IPS-15b (cell line): Measurements from ENCODE around the gene JAG2.

Source experiments
- H3K27me3 ChIP-seq: one replicate; pipeline ENCODE4 v1.6.1; 2013; ENCODE audit warnings: low read length; ENCODE audit not compliant: control insufficient read depth, insufficient read depth
- H3K36me3 ChIP-seq: one replicate; pipeline ENCODE4 v1.6.1; 2013; ENCODE audit warnings: low read length; ENCODE audit not compliant: control insufficient read depth, insufficient read depth
- H3K4me1 ChIP-seq: one replicate; pipeline ENCODE4 v1.6.1; 2013; ENCODE audit warnings: mild to moderate bottlenecking, low read length; ENCODE audit not compliant: control insufficient read depth, insufficient read depth
- H3K4me3 ChIP-seq: one replicate; pipeline ENCODE4 v1.5.1; 2013; ENCODE audit warnings: low read depth, low read length
- H3K9ac ChIP-seq: one replicate; pipeline ENCODE4 v1.6.1; 2013; ENCODE audit warnings: low read depth, mild to moderate bottlenecking, low read length
- H3K9me3 ChIP-seq: one replicate; pipeline ENCODE4 v1.6.1; 2013; ENCODE audit warnings: mild to moderate bottlenecking, low read length; ENCODE audit not compliant: control insufficient read depth, insufficient read depth

Gene JAG2

GRCh38 chr14:105105158-105105557 is 63.4 kb downstream of the JAG2 start:
- no peak overlapping the region for H3K4me3 ChIP-seq
- no peaks in the 10 kb centered on the region for H3K4me1 ChIP-seq
- H3K27me3 ChIP-seq, result peaks cover 2% of the 10 kb centered on the region
- H3K9ac ChIP-seq, result no peak overlapping the region
- H3K9me3 ChIP-seq, result peaks cover 5% of the 10 kb centered on the region
- H3K36me3 ChIP-seq, result no peaks in the 10 kb centered on the region

DNA sequence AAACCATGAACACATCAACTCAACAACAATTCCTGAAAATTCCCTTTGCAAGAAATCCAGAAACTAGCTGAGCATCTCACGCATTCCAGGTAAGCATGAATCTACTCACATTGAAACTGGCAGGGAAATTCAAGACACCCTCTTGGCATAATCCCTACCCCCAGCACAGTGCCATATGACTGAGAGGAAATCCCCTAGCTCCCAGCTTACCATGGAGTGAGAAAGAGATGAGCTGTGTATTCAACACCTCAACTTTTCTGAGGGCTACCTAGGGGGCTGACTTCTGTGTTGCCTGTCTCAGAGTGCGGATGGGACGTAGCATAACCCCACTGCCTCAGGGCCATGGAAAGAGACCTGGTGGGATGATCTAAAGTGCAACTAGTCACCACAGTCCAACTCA is 65.7 kb downstream of the JAG2 start:
- H3K36me3 ChIP-seq, result no peaks in the 10 kb centered on the region
- H3K4me1 ChIP-seq, result no peaks in the 10 kb centered on the region
- H3K4me3 ChIP-seq, result no peak overlapping the region
- peaks cover 2% of the 10 kb centered on the region for H3K27me3 ChIP-seq
- peaks cover 5% of the 10 kb centered on the region for H3K9me3 ChIP-seq
- no peak overlapping the region for H3K9ac ChIP-seq

DNA sequence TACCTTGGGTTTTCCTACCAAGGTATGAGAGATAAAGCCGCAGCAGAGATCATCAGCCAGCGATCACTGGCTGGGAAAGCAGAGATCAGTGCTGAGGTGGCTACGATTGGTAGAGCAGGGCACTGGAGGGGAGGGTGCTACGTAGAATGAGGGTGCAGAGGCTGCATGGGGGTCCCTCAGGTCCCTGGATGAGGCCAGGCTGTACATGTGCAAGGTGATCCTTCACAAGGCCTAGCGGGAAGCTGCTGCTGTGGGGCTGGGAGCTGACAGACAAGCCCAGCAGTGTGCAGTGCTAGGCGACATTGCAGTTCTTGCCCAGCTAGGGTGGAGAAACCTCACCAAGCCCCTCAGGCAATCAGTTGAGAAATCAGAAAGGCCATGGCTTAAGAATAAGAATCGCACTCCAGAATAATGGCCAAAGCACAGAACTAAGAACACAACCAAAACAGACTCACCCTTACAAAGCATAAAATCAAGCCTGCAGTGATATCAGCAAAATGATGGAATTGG is 66.2 kb downstream of the JAG2 start:
- Histone ChIP-seq H3K36me3 (no peaks in the 10 kb centered on the region), H3K9ac (no peak overlapping the region), H3K27me3 (peaks cover 2% of the 10 kb centered on the region), H3K4me1 (no peaks in the 10 kb centered on the region), H3K9me3 (peaks cover 5% of the 10 kb centered on the region), H3K4me3 (no peak overlapping the region)

DNA sequence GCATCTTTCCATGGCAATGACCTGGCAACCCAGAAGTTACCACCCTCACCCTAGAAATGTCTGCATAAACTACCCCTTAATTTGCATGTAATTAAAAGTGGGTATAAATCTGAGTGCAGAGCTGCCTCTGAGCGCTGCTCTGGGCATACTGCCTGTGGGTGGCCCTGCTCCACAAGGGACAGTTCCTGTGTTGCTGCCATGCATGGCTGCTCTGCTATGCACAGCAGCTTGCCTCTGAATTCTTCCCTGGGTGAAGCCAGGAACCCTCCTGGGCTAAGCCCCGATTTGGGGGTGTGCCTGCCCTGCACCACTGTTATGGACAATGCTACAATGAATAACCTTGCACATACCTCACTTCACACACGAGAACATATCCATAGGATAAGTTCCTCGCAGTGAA is 67.7 kb downstream of the JAG2 start:
- no peaks in the 10 kb centered on the region for H3K4me1 ChIP-seq
- H3K9ac ChIP-seq, result no peak overlapping the region
- H3K9me3 ChIP-seq, result peaks cover 5% of the 10 kb centered on the region
- no peak overlapping the region for H3K4me3 ChIP-seq
- no peaks in the 10 kb centered on the region for H3K36me3 ChIP-seq
- no peaks in the 10 kb centered on the region for H3K27me3 ChIP-seq

DNA sequence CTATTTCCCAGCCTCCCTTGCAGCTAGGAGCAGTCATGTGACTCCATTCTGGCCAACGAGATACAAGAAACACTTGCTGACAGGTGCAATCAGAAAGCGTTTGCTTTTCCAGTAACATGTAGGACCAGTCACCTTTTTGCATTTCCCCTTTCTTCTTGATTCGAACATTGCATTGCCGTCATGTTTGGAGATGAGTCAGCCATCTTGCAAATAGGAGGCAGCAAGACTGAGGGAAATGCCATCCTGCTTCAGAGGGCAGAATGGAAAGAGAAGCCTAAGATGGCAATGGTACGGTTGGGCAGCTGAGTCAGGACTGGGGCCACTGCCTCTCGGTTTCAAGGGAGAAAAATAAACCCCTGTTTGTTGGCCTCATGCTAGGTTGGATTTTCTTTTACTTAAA is 68.8 kb downstream of the JAG2 start:
- H3K9me3 ChIP-seq, result peaks cover 5% of the 10 kb centered on the region
- no peak overlapping the region for H3K4me3 ChIP-seq
- no peak overlapping the region for H3K9ac ChIP-seq
- H3K4me1 ChIP-seq, result no peaks in the 10 kb centered on the region
- no peaks in the 10 kb centered on the region for H3K36me3 ChIP-seq
- peaks cover 6% of the 10 kb centered on the region for H3K27me3 ChIP-seq

DNA sequence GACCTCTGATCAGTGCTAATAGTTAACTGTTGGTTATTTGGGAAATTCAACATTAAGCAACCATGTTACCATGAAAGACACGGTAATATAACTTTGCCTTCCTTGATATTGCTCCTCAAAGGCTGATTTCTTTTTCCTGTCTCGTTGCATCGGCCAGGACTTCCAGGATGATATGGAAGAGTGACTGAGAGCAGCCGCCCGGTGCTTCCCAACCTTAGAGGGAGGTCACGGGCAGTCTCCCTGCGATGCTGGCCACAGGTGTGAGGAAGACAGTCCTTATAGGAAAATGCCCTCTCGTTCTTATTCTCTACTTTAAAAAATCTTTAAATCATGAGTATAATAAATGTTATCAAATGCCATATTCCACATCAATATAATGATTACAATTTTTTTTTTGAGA is 70.3 kb downstream of the JAG2 start:
- H3K9me3 ChIP-seq, result peaks cover 5% of the 10 kb centered on the region
- H3K4me1 ChIP-seq, result peaks cover 2% of the 10 kb centered on the region
- H3K27me3 ChIP-seq, result peaks cover 14% of the 10 kb centered on the region
- no peak overlapping the region for H3K4me3 ChIP-seq
- no peaks in the 10 kb centered on the region for H3K36me3 ChIP-seq
- H3K9ac ChIP-seq, result no peak overlapping the region

GRCh38 chr14:105097794-105098127 is 70.8 kb downstream of the JAG2 start:
- Histone ChIP-seq H3K9ac (no peak overlapping the region), H3K4me1 (peaks cover 2% of the 10 kb centered on the region), H3K36me3 (no peaks in the 10 kb centered on the region), H3K4me3 (no peak overlapping the region), H3K9me3 (peaks cover 5% of the 10 kb centered on the region), H3K27me3 (peaks cover 14% of the 10 kb centered on the region)

- peaks cover 5% of the 10 kb centered on the region for H3K9me3 ChIP-seq
- peaks cover 2% of the 10 kb centered on the region for H3K4me1 ChIP-seq
- H3K9ac ChIP-seq, result no peak overlapping the region
- no peaks in the 10 kb centered on the region for H3K36me3 ChIP-seq
- no peak overlapping the region for H3K4me3 ChIP-seq
- H3K27me3 ChIP-seq, result peaks cover 14% of the 10 kb centered on the region
These were observed 72.2 kb downstream of the JAG2 start for GRCh38 chr14:105096206-105096875.

DNA sequence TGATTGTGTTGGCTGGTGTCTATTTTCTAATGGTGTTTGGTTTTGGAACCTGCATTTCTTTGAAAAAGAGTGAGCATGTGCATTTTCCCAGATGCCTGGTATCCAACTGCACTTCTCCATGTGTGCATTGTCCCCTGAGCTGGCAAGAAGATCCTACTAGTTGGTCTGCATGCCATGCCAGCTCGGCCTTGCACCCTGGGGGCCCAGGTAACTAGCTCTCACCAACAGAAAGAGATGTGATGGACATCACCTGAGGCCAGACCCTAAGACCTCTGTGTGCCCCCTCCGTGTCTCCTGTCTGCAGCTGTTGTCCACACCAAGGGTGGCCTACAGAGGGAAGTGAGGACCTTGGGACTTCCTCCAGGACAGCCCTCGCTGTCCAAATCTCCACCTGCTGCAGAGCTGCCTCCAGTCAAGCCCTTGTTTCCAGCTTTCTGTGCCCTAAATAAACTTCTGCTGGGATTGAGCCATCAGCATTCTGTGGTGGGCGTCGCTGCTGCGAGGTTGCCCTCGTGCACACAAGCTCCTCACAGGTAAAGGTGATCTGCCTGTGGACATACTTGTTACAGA is 73.3 kb downstream of the JAG2 start:
- H3K9ac ChIP-seq, result no peak overlapping the region
- H3K4me3 ChIP-seq, result no peak overlapping the region
- H3K9me3 ChIP-seq, result no peaks in the 10 kb centered on the region
- peaks cover 2% of the 10 kb centered on the region for H3K4me1 ChIP-seq
- H3K27me3 ChIP-seq, result peaks cover 14% of the 10 kb centered on the region
- no peaks in the 10 kb centered on the region for H3K36me3 ChIP-seq

DNA sequence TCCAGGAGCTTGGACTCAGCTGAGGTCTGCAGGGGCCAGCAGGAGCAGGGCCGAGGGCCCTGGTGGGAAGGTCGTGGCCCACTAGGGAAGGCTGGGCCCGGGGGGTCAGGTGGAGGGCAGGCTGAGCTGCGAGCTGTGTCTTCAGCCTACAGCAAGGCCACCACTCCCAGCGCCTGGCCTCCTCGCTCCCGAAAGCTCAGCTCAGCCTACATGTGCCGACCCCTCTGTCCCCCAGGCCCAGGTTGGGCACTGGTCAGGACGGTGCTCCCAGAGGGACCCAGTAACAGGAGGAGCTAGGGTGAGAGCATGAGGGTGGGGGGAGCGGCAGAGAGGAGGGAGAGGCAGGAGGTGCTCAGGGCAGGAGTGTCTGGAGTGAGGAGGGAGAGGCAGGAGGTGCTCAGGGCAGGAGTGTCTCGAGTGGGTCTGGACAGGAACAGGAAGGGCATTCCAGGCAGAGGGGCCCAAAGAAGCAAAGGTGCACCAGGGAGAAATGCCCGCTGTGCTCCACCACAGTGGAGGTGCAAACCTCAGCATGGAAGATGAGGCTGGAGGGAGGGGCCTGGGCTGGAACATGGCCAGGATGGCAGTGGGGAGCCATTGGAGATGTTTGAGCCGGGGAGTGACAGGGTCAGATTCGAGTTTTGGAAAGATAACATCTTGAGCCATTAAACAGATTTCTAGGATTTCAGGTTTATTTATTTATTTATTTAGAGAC is 74.2 kb downstream of the JAG2 start:
- Histone ChIP-seq H3K9ac (peak overlapping the region; percentile 8), H3K27me3 (peaks cover 14% of the 10 kb centered on the region), H3K4me3 (peak overlapping the region; percentile 28)

DNA sequence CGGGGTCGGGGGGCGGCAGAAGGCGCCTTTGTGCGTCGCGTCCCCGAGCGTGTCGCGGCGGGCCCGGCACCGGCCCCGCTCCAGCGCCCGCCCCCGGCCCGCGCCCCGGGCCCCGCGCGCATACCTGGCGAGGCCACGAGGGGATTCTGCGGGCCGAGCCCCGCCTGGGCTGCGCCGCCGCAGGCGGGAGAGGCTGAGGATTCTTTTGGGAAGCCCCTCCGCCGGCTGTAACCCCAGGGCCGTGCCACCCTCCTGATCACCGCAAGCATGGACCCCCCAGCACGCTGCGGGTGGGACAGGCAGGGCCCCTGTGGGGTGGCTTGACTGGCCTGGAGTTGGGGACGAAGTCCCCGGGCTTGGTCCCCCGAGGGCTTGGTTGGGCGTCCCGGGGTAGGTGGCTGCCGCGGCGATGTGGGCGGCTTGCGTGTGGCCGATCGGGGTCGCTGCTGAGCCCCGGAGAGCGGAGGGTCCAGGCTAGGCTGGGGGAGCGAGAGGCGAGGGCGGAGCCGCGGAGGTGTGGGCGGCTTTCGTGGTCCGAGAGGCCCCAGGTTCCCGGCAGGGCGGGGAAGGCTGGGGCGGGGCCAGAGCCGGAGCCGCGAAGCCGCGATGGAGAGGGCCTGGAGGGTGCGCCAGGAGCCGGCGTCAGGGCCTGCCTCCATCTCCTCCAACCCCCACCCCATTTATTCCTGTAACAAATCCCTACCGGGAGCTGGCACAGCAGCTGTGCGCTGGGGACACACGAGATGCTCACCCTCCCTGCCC is 75.0 kb downstream of the JAG2 start:
- Histone ChIP-seq H3K4me3 (peak overlapping the region; percentile 46), H3K9ac (peak overlapping the region; percentile 76), H3K9me3 (no peaks in the 10 kb centered on the region), H3K36me3 (no peaks in the 10 kb centered on the region), H3K4me1 (peaks cover 2% of the 10 kb centered on the region), H3K27me3 (peaks cover 20% of the 10 kb centered on the region)

More for the DNA sequence above, 74.2 kb downstream of the JAG2 start:
- Histone ChIP-seq H3K36me3 (no peaks in the 10 kb centered on the region), H3K9me3 (no peaks in the 10 kb centered on the region), H3K4me1 (peaks cover 2% of the 10 kb centered on the region)
